Muscle of back (tissue), 11 donors: Measurements from ENCODE around the gene UBE2E2. TPM values are rescaled to one million over a fixed set of nuclear protein-coding genes. Genes with fewer than 3 reads are reported as not detected.
"Not testable (repeated sequence)": the region's sequence is repeated elsewhere in the genome, so short reads cannot be mapped to it uniquely, and the experiment has no call there.

Experiments
- DNase-seq, 3 donors: peaks; one replicate each; pipeline versions ENCODE4 v3.0.0 to v3.0.0-alpha.2; 2013
- polyA plus RNA-seq, 10 donors: library from polyadenylated mRNA; unstranded; fragments of 120-200 nt; gene quantifications; one replicate each; pipeline ENCODE4 v1.2.1, GENCODE V29; 2013; ENCODE audit not compliant: insufficient read length in 10 of 10

UBE2E2 gene
- polyA plus RNA-seq, 10 donors, result 28.9 to 42.2 (median 38.7) TPM

DNA sequence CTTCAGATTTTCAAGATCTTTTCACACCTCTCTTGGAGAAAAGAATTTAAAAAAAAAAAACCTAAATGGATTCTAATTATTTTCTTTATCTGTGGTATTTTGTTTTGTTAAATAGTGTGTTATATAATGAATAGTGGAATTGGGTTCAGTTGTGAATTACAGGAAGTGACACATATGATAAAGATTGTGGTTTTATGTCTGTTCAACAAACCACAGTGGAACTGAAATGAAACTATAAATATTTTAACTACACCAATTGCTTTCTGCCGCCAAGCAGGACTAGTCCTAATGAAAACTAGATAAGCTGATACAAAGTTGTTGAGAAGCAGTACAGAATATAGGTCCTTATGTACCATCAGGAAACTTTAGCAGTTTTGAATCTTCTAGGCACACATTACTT lies 121.6 kb downstream of the UBE2E2 start:
- DNase-seq, result peak in 1 of 3 donors; percentile 21

DNA sequence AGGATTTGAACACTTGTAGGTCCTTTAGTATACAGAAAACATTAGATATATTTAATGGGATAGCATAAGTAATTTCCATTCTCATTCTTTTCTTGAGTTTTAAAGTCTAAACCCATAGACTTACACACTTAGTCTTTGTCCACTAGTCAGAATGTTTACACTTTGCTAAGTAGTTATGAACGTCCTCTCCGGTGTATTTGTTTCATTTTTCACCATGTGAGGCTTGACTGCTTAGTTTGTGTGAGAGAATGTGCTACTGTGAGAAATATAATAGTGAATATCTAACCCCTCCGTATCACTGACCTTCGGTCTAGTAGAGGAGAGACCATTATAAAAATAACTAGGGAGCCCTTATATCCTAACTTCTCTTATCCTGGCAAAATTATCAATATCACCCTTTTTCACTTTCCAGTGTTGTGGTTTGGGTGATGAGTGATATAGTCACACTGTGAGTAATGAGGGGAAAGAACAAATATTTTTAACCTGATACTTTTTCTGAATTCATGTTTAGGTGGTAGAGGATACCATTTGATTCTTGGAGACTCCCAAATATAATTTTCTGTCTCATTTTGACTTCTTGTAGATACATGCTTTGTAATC lies 122.4 kb downstream of the UBE2E2 start:
- DNase-seq, result no peak

DNA sequence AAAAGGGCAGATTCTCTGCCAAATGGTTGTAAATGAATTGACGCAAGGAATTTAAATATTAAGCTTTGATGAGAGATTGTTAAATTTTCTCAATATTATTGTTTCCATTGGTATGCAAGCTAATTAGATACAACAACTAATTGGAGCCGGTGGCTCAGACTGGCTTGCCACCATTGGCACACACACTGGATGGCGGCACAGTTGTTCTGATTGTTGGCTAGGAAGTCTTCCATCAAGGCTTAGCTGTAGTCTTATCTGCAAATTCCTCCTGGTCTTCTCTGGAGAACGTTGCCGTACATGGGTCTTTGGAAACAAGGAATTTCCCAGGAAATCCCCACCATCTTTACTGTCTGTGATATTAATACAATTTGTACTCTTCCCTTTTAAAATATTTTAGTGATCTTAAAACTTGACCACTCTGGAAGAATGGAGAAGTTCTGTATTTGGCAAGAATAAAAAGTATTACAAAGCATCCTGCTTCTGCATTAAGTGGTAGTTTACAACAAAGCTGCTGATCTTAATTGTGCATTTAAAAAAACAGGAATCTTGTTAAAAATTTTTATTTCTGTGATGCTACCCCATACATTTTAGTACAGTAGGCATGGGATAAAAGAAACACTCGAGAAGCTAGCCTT lies 126.5 kb downstream of the UBE2E2 start:
- DNase-seq, result no peak

DNA sequence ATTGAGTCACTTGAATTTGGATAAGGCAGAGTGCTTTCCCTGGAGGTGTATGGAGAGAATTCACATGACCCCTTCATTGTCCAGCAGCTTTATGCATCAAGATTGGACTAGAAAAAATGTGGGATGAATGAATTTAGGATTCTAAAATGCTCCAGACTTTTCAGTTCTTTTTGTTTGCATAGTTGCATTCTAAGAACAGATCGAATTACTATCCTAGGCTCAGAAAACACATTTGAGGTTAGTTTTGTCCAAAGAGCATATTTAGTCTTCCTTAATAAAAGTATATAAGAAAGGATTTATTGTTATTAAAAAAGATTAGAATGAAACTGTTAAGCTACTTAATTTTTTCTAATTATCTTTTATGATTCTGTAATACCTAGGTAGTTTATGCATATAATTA lies 127.4 kb downstream of the UBE2E2 start:
- DNase-seq, result no peak

DNA sequence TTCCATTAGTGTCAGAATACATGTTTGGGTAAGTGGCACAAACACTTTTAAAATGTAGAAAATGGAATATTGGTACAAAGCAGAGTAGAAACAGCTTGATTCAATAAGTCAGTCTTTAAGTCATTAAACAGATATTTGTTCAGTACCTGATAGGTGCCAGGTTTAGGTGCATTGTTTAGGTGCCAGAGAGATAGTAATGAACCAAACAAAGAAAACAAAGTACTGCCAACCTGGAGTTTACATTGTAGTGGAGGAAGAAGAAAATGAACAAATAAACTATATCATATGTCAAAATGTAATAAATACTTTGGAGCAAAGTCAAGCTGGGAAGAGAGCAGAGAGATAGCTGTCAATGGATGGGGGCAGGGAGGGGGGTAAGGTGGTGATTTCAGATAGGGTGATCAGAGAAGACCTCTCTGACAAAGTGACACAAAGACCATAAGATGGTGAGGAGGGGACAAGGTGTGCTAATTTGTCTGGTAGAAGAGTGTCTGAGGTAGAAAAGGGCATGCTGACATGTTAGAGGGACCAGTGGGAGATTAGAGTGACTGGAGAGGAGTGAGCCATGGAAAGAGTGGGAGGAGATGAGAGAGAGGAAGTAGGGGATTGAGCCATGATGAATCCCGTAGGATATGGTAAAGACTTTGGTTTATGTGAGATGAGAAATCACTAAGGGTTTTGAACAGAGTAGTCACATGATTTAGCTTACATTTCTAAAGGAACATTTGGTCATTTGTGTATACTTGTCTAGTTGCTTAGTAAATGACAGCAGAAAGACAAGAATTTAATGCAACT lies 128.2 kb downstream of the UBE2E2 start:
- no peak for DNase-seq

DNA sequence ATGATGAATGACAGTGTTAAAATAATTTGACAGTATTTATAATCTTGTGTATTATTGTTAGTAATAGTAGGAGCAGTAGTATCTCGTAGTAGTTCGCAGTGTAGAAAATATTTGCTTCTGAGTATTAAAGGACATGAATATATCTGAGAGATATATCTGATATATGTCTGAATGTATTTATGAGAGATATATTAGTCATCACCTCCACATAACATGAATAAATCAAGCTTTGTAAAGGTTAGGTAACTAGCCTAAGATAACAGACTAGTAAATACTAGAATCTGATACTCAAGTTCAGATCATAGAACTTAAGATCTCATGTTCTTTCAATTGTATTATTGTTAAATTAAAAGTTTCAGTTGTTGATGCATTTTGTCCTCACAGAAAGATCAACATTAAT lies 130.5 kb downstream of the UBE2E2 start:
- DNase-seq, result no peak

DNA sequence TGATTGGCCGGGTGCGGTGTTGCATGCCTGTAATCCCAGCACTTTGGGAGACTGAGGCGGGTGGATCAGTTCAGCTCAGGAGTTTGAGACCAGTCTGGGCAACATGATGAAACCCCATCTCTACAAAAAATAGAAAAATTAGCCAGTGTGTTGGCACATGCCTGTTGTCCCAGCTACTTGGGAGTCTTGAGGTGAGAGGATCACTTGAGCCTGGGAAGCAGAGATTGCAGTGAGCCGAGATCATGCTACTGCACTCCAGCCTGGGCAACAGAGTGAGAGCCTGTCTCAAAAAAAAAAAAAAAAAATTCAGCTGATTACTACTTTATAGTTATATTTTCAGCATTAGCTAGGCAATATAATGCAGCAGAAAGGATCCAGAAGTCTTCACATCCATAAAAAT lies 133.7 kb downstream of the UBE2E2 start:
- DNase-seq, result not testable (repeated sequence)

DNA sequence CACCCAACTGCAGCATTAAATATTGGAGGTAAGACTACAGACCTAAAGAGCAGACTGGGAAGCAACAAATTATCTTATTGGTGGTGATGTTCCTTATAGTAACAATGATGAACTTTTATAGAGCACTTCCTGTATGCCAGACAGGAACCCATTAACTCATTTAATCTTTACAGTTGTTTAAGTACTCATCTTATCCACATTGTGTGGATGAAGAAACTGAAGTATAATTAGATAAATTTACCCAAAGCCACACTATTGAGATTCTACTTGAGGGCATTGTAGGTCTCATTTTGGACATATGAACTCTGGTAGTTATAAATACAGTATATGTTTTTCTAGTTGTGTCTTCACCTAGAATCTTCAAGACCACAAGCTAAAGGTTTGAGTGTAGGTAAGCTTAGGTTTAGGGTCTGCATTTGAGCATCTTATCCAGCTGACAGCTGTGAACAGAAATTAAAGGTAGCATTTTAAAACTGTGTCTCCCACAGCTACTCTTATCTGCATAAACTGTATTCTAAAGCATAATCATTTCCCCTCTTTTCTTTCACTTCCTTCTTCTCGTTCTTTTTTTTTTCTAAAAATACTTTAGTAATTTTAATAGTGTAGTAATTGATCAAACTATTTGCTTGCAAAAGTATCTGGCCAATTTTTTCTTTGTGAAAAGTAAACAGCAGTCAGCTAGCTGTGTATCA lies 138.2 kb downstream of the UBE2E2 start:
- no peak for DNase-seq

DNA sequence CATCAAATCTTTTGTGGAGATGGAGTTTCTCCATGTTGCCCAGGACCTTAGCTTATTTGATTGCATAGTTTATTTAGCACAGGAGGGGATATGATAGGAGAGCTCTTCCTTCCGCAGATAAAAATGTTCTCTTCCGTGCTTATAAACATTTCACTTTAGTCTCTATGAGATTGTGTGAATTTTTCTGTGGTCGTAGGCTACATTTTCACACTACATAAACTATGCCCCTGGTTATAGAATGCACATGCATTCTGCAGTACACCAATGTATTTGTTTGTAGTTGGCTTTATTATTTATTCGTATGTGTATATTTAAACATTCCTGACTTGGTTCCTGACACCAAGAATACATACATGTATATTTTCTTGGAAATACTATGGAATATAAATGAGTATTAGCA lies 139.2 kb downstream of the UBE2E2 start:
- DNase-seq, result no peak

DNA sequence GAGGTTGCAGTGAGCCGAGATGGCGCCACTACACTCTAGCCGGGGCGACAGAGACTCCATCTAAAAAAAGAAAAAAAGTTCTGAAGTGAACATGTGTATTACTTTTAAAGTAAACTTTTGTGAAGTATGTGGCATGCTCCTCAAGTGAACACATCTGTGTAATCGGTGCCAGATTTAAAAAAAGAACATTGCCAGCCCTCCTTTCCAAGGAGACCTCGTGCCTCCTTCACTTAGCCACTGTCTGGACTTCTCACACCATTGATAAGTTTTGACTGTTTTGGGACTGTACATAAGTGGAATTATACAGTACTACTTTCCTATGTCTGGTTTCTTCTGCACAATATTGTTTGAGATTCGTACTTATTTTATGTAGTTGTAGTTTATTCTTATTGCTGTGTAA lies 140.4 kb downstream of the UBE2E2 start:
- DNase-seq, result no peak

DNA sequence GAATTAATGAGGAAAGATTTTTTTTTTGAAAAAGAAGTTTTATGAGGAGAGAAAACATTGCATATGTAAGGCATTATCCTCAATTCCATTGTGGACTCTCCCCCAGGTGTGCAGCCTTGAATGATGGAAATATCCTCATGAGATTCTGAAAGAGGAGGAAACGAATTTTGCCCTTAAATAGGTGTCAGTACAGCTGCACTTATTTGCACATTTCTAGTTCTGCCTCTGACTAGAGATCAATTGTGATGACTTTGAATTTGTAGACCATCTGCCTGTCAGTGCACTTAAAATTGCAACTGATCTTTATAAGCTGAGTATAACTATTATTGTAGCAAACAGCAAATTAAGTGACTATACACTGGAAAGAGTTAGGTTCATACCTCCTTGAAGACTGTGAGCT lies 141.8 kb downstream of the UBE2E2 start:
- no peak for DNase-seq

DNA sequence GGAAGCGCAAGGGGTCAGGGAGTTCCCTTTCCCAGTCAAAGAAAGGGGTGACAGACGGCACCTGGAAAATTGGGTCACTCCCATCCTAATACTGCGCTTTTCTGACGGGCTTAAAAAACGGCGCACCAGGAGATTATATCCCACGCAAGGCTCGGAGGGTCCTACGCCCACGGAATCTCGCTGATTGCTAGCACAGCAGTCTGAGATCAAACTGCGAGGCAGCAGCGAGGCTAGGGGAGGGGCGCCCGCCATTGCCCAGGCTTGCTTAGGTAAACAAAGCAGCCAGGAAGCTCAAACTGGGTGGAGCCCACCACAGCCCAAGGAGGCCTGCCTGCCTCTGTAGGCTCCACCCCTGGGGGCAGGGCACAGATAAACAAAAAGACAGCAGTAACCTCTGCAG lies 146.3 kb downstream of the UBE2E2 start:
- not testable (repeated sequence) for DNase-seq

DNA sequence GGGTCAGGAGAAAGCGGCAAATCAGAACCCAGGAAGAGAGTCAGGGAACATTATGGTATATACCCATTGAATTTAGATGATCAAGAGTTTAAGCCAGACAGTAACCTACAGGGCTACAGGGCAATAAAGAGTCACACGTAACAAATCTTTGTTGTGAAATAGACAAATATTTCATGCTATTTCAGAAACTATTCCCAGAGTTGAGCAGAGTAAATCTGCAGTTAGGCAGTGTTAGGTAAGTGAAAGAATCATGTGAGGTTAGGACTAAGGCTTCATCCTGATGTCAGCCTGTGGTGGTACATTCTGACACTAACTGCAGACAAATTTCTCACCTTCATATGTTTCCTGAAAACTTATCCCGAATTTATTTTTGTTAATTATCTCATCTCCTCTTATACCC lies 153.0 kb downstream of the UBE2E2 start:
- no peak for DNase-seq

DNA sequence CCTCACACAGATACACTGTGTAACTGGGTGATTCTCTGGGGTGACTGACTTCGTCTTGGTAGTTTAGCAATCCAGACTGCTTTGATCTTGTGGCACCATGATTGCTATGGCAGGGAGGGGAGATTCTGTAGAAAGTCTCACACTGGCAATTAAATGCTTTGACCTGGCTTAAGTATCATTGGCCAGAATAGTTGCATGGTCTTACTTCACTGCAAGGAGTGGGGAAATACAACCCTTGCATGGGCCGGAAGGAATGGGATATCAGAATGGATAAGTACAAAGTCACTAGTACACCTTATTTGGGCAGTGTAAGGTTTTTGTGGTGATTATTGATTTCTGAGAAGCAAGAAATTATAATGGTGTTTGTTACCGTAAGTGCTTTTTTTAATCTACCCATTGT lies 153.8 kb downstream of the UBE2E2 start:
- DNase-seq, result no peak

DNA sequence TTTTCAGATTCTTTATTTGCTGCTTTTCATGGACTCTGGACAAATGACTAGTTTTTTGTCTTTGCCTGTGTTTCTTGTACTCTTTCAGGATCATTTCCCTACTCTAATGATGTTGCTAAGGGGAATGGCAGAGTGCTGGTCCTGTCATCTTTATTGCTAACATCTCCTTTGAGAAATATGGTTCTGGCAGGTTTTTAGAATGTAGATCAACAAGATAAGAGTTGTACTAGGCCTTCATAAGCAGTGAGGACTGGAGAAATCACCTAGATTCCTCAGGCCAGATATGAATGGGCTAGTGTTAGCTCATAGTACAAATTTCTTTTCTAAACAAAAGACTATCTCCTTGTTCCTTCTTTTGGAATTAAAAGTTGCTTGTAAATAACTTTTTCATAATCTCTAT lies 156.0 kb downstream of the UBE2E2 start:
- DNase-seq, result no peak

DNA sequence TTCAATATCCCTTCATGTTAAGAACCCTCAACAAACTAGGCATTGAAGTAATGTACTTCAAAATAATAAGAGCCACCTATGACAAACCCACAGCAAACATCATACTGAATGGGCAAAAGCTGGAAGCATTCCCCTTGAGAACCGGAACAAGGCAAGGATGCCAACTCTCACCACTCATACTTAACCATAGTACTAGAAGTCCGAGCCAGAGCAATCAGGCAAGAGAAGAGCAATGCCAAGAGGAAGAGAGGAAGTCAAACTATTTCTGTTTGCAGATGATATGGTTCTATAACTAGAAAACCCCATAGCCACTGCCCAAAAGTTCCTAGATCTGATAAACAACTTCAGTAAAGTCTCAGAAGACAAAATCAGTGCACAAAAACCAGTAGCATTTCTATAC lies 161.9 kb downstream of the UBE2E2 start:
- DNase-seq, result no peak

DNA sequence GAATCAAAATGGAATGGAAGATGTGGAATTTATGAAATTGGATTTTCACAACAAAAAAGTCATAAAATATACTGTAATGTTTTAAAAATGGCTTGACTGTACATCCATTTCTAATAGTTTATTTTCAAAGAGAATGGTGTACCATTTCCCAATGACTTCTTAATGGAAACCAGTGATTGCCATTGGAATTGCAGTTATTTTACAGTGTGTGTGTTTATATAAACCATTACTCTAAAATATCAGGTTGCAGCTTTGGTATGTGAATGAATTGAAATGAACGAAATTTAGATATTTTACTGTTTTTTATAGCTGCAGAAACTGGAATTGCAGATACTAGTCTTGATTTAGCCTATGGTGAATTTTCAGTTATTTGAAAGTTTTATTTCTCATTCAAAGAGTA lies 165.6 kb downstream of the UBE2E2 start:
- DNase-seq, result no peak

DNA sequence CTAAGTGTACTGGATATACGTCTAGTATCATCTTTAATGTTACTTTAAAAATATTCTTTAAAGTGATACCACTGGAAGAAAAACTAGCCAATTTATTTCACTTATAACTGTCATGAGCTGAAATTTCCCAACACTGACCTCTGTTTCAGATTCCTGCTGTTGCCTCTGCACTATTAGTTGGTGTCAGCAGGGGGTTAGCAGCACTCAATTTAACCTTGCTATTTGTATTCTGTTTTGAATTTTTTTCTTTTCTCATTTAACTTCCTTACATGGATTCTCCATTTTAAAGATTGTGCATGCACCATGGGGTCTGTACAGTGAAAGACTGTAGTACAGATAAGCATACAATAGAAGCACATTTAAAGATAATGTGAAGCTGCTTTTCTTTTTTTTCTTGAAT lies 169.2 kb downstream of the UBE2E2 start:
- DNase-seq, result no peak

DNA sequence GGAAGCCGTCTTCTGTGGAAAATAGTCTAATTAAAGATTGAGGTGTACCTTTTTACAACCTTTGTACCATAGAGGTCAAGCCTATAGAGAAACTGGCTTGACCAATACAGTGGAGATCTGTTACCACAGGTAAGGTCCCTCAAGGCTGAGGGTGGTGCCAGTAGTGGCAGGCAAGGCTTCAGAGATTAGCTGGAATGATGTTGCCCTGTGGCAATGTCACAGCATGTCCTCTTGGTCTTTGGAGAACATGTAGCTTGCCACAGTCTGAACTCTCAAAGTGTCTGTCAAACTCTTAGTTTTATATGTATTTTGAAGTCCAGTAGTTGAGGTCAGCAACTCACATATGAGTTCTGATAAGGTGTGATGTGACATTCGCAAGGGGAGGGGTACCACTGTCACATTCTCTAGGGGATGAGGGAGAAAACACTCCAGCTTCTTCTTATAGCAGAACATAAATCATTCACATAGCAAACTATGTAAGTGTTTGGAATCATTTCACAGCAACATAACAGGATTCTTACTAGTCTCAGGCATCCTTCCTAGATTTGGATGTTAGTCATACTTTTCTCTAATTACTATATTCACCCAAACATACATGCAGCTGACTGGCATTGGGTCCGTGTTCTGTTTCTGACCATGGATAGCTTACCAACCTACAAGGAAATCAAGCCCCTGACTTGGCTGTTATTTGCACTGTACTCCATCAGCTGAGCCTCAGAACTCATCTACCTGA lies 173.6 kb downstream of the UBE2E2 start:
- DNase-seq, result peak in 1 of 3 donors; percentile 2

DNA sequence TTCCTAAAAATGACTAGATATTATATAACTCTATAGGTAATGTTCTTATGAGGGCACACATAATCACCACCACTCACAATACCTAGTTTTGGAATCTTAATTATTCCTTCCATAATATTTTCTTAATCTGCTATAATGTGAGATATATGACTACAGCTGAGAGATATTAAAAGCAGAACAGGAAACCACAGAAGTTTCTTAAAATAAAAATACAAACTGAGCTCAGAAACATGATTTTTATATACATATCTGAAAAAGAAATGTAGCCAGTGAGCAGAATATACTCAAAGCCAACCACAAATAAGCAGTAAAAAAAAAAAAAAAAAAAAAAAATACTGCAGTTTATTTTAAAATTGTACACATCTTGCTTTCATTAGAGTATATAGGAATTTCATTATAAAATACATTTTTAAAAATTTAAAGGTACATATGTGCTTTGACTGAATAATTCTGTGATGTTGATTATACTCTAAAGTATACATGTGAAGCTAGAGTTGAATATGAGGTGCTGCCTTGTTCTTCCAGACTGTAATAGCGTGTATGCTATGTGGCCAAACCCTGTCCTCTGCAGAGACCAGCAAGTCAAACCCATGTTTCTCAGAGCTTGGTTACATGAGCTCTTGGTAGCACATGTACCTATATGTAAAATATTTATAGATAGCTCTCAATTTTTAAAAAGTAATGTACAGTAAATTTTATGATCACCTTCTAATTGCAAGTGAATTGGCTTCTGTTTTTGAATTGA lies 175.0 kb downstream of the UBE2E2 start:
- DNase-seq, result no peak

DNA sequence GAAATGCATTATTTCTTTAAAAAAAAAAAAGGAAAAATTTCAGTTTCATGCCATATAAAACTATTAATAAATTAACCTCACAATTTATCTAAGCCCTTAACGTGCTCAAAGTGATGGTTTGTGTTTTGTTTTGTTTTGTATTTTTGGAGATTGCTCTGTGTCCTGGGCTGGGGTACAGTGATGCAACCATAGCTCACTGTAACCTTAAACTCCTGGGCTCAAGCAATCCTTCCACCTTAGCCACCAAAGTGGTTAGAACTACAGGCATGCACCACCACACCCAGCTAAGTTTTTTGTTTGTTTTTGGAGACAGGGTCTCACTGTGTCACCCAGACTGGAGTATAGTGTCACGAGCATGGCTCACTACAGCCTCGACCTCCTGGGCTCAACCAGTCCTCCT lies 180.7 kb downstream of the UBE2E2 start:
- no peak for DNase-seq
